ENCODE measurements around the gene CASR.

DNA sequence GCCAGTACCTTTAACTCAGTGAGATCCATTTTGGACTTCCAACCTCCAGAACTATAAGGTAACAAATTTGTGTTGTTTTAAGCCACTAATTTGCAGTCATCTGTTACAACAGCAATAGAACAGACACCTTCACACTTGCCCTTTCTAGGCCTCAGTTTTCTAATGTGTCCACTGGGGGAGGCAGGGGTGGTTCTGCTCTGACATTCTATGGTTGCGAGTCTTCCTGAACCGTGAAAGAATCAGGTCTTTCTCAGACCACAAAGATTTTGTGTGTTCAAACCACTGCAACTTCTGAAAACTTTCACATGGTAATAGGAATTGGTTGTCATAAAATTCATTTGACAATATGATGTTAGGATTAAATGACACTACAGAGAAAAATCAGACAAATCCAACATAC is 114.8 kb downstream of the CASR start:
- TF ChIP-seq, protein P1, sequence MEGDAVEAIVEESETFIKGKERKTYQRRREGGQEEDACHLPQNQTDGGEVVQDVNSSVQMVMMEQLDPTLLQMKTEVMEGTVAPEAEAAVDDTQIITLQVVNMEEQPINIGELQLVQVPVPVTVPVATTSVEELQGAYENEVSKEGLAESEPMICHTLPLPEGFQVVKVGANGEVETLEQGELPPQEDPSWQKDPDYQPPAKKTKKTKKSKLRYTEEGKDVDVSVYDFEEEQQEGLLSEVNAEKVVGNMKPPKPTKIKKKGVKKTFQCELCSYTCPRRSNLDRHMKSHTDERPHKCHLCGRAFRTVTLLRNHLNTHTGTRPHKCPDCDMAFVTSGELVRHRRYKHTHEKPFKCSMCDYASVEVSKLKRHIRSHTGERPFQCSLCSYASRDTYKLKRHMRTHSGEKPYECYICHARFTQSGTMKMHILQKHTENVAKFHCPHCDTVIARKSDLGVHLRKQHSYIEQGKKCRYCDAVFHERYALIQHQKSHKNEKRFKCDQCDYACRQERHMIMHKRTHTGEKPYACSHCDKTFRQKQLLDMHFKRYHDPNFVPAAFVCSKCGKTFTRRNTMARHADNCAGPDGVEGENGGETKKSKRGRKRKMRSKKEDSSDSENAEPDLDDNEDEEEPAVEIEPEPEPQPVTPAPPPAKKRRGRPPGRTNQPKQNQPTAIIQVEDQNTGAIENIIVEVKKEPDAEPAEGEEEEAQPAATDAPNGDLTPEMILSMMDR (IDR thresholded peaks at IDR 0.05) = no peak
- no peak for TF ChIP-seq POLR2A (IDR thresholded peaks at IDR 0.05)

All from ovary (tissue), 3 donors.